KOPT-K1 (cell line): ENCODE results near the gene LYVE1.
"Not testable (repeated sequence)": the region's sequence is repeated elsewhere in the genome, so short reads cannot be mapped to it uniquely, and the experiment has no call there.

Experiments used
- H3K27ac ChIP-seq: fragments of 200-600 bp; sonication (generic); 2 replicates; pipeline ENCODE4 v1.5.1; 2016; ENCODE audit warnings: antibody characterized with exemption, mild to moderate bottlenecking, low read depth, low read length; ENCODE audit not compliant: poor library complexity, severe bottlenecking
- H3K36me3 ChIP-seq: fragments of 200-600 bp; sonication (generic); 2 replicates; pipeline ENCODE4 v1.5.1; 2017; ENCODE audit warnings: antibody characterized with exemption, mild to moderate bottlenecking, low read length, moderate library complexity; ENCODE audit not compliant: insufficient read depth
- H3K9me3 ChIP-seq: fragments of 200-600 bp; sonication (generic); 2 replicates; pipeline ENCODE4 v1.5.1; 2017; ENCODE audit warnings: antibody characterized with exemption, low read length, mild to moderate bottlenecking; ENCODE audit not compliant: insufficient read depth, poor library complexity, severe bottlenecking

The LYVE1 gene

DNA sequence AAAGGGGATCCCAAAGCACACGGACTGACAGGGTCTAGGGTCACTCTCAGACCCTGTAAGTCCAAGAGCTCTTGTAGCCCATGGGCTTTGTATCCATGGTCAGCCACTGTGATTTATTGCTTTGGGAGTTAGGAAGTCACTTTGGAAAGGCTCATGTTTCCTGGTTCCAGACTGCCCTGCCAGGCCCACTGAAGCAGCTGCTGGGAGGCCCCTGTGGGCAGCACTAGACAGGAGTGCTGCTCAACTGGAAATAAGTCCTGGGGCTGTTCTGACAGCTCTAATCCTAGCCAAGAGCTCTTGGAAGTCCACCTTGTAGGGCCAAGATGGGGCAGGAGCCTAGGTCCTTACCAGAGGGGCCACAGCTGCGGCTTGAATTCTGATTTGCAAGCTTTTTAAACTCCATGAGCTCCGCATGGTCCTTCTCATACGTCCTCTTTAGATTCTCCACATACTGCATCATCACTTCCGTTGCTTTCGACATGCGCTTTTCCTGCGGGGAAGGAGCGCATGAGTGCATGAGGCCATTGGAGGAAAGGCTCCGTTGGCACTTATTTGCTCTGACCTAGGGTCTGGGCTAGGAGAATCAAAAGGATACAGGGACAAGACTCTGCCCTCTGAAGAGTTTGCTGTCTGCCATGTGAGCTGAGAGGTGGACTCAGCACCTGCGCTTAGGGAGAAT is 32.2 kb upstream of the LYVE1 start:
- no peaks in the 10 kb centered on the region for H3K9me3 ChIP-seq
- H3K36me3 ChIP-seq = no peaks in the 10 kb centered on the region
- H3K27ac ChIP-seq = no peak overlapping the region

DNA sequence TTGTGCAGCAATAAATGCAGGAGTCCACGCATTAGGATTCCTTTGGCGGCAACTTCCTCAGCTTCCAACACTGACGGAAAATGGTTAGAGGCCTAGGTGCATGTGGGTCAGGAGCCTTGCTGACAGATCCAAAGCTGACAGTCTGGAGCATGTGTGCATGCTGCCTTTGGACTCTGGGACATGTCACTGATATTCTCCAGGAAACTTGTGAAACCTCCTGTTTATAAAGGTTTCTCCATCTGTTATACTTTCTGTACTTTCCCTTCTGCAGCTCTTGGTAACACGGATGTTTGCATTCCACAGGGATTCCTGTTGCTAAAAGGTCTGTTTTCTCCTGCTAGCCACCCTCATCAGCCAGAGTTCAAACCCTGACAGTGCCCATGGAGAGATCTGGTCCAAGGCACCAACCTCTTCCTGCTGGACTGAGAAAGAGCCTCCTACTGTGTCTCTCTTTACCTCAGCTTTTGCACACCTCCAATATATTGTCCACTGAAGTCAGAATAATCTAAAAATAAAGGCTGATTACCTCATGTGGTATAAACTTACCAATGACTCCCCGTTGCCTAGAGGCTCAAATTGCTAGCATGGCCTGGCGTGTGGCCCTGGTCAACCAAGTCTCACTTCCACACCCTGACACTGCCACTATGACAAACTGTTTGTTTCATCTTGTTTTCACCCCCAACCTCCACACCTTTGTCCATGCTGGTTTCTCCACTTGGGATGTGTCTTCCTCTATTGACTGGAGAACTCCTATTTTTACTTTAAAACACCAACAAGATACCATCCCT is 31.1 kb upstream of the LYVE1 start:
- Histone ChIP-seq H3K9me3 (no peaks in the 10 kb centered on the region), H3K27ac (no peak overlapping the region), H3K36me3 (no peaks in the 10 kb centered on the region)

DNA sequence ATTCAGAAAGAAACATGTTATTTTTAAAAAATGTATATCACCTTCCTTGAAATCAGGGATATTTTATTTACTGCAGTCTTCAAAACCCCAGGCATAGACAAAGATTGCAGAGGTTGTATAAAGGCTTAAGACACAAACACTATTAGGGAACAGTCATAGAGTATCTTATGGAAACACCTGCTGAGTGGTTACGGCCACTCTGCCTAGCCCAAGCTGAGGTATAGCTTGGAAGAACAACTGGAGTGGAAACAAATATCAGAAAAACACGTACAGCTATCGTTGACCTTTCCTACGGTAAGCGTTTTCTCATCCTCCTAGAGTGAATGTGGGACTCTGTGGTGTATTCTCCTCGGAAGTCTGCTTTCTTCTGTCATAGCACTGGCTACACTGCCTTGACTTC is 30.4 kb upstream of the LYVE1 start:
- H3K9me3 ChIP-seq = no peaks in the 10 kb centered on the region
- no peak overlapping the region for H3K27ac ChIP-seq

DNA sequence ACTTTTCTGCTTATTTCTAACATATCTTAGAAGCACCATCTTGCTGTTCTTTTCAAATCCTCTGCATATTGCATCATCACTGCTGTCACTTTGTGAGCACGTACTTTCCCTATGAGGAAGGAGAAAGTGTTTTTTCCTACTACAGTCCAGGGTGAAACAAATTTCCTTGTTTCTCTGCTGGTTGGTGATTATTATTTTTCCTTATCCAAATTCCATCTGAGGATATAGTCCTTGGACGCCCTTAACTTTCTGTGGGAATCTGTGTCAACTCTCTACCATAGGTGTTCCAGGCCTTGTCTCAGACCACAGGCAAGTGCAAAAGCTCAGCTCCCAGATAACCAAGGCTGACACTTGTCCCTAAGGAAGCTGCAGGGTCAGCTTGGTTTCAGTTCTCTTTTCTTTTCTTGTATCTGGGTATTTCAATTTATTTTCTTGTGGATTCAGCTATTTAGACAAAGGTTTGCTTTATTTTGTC is 29.4 kb upstream of the LYVE1 start:
- no peak overlapping the region for H3K27ac ChIP-seq
- no peaks in the 10 kb centered on the region for H3K36me3 ChIP-seq
- H3K9me3 ChIP-seq = no peaks in the 10 kb centered on the region

More for the DNA sequence above, 30.4 kb upstream of the LYVE1 start:
- no peaks in the 10 kb centered on the region for H3K36me3 ChIP-seq

DNA sequence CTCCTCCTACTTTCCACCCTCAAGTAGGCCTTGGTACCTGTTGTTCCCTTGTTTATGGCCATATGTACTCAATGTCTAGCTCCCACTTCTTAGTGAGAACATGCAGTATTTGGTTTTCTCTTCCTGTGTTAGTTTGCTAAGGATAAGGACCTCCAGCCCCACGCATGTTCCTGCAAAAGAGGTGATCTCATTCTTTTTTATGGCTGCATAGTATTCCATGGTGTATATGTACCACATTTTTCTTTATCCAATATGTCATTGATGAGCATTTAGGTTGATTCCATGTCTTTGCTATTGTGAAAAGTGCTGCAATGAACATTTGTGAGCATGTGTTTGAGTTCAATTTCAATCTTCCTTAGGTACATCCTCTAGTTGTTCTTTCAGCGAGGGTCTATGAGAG is 27.4 kb upstream of the LYVE1 start:
- not testable (repeated sequence) for H3K9me3 ChIP-seq, H3K27ac ChIP-seq, H3K36me3 ChIP-seq

DNA sequence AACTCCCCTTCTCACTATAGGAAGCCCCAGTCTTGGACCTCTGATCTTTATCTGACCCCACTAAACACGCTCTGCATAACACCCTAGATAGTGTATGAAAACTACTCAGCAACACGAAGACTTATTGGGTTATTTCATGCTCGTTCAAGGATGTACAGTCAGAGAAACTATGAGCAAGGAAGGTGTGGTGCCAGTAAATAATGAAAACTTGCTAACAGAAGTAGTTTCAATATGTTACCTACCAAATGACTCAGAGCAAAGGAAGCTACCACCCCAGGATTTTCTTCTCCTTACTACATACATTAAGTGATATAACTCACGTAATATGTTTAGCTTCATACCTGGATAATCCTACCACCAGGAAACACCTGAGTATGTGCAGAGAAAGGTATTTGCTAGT is 25.9 kb upstream of the LYVE1 start:
- H3K9me3 ChIP-seq = no peaks in the 10 kb centered on the region
- no peaks in the 10 kb centered on the region for H3K36me3 ChIP-seq
- no peak overlapping the region for H3K27ac ChIP-seq

DNA sequence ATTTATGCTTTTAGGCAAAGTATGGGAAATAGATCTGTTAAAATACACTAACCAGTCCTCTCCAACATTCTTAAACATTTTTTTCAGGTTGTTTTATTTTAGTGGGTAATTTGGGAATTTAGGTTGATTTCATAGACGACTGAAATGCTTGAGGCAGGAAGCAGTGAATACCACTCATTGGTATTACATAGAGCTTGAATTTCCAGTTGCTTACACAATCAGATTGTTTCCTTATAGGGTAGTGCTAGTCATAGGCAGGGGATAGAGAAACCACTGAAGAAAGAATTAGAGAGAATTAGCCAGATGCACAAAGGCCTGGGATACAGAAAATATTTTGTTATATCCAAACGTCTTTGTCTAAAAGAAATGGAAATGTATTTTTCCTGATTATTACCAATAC is 23.9 kb upstream of the LYVE1 start:
- Histone ChIP-seq H3K9me3 (no peaks in the 10 kb centered on the region), H3K27ac (no peak overlapping the region), H3K36me3 (no peaks in the 10 kb centered on the region)

DNA sequence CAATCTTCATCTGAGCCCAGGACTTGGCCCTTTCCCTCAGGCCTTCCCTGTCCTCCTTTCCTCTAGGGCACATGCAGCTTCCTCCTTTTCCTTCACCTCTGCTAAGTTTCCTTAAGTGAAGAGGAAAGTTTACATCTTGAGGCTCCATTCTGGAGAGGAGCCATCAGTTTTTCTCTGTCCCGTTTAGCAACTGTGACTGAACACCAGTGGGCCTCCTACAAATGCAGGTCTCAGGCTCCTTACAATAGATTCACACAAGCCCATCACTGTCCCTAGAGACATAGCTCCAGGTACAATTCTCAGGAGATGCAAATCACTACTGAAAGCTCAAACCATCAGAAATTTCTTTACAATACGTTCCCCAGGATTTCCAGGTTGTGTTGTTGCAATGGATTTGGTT is 23.3 kb upstream of the LYVE1 start:
- no peak overlapping the region for H3K27ac ChIP-seq

DNA sequence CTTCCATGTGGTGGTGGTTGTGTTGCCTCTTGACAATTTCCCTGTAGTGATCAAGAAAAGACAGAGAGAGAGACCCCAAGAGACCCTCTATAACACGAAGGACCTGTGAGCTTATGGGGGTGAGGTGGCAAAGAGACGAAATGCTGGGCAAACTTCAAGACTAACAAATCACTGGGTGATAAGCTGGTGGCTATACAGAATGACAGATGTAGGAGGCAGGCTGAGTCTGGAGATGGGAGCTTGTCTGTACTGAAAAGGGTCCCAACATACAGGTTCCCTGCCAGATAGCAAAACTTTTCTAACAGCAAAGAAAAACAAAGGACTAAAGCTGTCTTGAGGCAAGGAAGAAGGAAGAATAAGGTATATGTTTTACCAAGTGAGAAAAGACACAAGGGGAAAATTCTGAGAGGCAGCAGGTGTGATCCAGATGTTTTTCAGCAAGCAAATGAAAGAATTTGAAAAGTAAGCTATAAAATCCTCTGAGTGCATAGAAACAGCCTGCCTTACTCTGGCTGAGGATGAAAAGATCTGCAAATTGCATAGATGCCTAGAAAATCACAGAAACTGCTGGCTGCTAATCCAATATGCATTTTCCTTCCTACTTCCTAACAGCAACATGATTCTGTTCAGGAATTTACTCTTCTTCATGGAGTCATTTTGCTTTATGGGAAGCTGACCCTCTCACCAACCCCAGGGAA is 21.9 kb upstream of the LYVE1 start:
- H3K36me3 ChIP-seq = no peaks in the 10 kb centered on the region
- H3K9me3 ChIP-seq = no peaks in the 10 kb centered on the region
- no peak overlapping the region for H3K27ac ChIP-seq

More for the DNA sequence above, 23.3 kb upstream of the LYVE1 start:
- Histone ChIP-seq H3K9me3 (no peaks in the 10 kb centered on the region), H3K36me3 (no peaks in the 10 kb centered on the region)

DNA sequence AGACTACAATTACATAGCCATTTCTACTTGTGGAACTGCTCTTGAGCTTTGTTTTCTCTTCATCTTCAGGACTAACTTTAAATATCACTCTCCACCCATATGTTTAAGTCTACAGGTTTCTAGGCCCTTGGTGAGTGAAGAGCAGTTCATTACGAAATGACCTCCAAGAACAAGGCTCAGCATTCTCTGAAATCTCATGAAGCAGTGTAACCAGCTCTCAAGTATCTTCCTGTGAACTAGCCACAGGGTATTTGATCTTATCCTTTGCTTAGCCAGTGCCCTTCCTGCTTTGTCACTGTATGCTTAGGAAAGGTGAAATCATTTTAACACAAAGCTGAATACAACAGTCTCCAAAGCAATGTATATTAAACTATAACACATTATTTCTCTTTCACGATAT is 20.4 kb upstream of the LYVE1 start:
- Histone ChIP-seq H3K9me3 (no peaks in the 10 kb centered on the region), H3K27ac (no peak overlapping the region), H3K36me3 (no peaks in the 10 kb centered on the region)

DNA sequence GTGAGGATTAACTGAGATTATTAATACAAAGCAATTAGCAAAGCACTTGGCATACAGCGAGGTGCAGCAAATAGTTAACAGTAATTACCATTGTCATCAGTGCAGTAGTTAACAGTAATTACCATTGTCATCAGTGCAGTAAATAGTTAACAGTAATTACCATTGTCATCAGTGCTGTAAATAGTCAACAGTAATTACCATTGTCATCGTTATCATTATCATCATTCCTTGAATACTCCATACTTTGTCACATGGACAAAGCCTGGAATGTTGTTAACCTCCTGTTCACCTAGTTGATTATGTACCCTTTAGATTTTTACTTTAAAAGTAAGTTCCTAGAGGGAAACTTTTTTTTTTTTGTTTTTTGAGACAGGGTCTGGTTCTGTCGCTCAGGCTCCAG is 19.5 kb upstream of the LYVE1 start:
- H3K36me3 ChIP-seq = no peaks in the 10 kb centered on the region
- no peaks in the 10 kb centered on the region for H3K9me3 ChIP-seq
- no peak overlapping the region for H3K27ac ChIP-seq

DNA sequence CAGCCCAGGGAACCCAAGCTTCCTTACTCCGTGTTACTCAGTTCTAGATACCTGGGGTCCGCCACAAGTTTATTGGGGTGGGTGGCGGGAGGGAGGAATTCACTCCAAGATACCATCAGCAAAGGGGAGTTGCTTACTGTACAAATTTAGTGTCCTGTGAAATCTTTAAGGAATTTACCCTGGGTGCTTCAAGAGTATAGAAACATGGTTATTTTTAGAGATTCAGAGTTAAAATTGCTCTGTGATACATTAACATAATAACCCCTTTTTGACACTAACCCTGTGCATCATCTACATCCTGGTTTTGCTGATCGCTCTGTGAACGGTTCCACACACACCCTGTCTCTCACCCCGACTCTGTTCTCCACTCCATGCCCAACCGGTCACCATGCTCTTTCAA is 18.9 kb upstream of the LYVE1 start:
- Histone ChIP-seq H3K27ac (no peak overlapping the region), H3K36me3 (no peaks in the 10 kb centered on the region), H3K9me3 (no peaks in the 10 kb centered on the region)

DNA sequence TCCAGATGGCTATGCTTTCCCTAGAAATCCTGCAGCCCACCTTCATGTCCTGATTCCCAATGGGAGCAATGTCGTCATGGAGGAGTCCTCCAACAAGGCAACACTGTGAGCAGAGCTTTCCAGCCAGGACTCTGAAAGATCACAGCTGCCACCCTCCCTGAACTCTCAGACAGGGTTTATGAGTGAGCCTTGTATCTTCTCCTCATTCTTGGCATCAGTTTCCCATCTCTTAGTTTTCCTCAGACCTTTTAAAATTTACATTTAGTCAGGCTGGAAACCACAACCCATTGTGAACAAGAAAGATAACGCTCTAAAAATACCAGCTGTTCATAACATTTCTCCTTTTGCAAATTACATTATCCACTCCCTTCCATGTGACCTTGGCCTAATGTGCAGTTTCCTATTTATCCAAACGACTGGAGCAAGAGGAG is 15.6 kb upstream of the LYVE1 start:
- Histone ChIP-seq H3K9me3 (no peaks in the 10 kb centered on the region), H3K36me3 (no peaks in the 10 kb centered on the region), H3K27ac (no peak overlapping the region)

DNA sequence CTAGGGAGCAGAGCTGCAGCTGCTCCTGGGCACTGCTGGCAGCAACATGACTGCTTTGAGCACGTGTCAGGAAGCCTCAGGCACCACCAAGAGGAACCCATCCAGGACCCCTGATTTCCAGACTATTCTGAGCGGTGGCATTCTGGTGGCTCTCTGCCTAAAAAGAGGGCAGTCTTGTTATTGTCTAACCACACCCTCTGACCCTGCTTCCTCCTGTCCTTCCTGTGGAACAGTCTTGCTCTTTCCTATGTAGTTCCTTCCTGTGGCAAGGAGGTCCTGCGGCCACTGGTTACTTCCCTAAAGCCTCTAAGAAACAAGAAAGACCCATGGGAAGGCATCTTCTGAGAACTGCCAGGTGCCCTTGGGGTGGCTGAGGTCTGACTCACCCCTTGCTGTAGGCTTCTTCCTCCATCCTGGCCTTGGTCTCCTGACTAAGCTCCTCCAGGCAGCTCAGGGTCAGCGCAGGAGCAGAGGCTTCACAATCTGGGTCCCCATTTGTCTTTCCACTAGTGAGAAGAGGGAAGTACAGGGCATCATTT is 13.1 kb upstream of the LYVE1 start:
- no peaks in the 10 kb centered on the region for H3K9me3 ChIP-seq
- no peaks in the 10 kb centered on the region for H3K36me3 ChIP-seq
- H3K27ac ChIP-seq = no peak overlapping the region

DNA sequence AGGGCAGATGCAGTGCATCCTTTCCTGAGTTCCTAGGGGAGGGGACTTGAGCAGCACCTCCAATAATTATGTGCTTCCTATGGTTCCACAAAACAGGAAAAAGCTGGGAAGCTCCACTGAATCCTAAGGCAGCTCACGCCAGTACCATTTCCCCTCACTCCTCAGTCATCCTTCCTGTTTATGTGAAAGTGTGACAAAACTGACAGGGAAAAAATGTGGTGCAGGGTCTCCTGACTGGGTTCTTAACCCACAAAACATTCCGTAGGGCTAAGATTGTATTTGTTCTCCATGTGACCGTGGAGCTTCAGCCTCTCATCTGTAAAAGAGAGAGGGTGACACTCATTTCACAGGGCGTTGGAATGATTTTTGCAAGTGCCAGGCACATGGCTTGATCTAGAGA is 12.2 kb upstream of the LYVE1 start:
- Histone ChIP-seq H3K9me3 (no peaks in the 10 kb centered on the region), H3K36me3 (no peaks in the 10 kb centered on the region), H3K27ac (no peak overlapping the region)
